Hematopoietic multipotent progenitor cell treated with erythropoietin and hydrocortisone succinate and interleukin-3 and kit ligand, for 15 days (in vitro differentiated cells): ENCODE measurements around the gene KNSTRN.

Experiments used
- DNase-seq: peaks from one replicate; pipeline ENCODE4 v3.0.0-alpha.2; 2015; ENCODE audit warnings: low spot score

Gene KNSTRN

DNA sequence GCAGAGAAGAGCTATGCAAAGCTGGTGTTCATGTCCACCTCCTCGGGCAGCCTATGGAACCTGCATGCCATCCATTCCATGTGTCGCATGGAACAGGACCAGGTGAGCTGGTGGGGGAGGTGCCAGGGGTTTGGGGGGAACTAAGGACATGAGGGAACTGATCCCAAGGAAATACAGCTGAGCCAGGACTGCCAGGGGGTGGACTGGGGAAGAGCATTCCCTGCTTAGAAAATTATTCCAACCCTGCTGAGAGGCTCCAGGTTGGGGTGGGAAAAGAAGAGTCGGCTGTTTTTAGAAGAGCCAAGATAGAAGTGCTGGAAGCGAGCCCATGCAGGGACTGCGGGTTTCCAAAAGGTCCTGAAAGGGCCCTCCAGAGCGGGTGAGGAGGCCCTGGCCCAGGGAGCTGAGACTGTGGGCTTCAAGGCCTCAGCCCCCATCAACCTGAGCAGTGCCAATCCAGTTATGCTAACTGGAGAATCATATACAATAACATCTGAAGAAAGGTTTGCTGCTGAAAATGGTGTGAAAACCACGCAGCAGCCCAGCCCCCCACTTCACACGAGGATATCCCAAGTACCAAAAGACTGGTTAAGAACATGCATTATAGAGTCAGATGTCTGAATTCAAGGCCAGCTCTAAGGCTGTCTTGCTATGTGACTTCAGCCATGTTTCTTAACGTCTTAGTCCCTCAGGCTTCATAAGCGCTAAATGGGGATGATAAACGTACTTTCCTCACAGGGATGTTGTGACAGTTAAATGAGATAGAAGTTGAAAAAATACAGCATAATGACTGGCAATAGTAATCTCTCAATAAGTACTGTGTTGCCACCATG, 16.7 kb upstream of the KNSTRN start:
- DNase-seq = no peak

GRCh38 chr15:40366457-40367370, 15.8 kb upstream of the KNSTRN start:
- no peak for DNase-seq

- no peak for DNase-seq
Measured at GRCh38 chr15:40367371-40367685, 15.2 kb upstream of the KNSTRN start.

GRCh38 chr15:40367686-40368611, 14.6 kb upstream of the KNSTRN start:
- peak; percentile 85 for DNase-seq

GRCh38 chr15:40368719-40369473, 13.6 kb upstream of the KNSTRN start:
- no peak for DNase-seq

DNA sequence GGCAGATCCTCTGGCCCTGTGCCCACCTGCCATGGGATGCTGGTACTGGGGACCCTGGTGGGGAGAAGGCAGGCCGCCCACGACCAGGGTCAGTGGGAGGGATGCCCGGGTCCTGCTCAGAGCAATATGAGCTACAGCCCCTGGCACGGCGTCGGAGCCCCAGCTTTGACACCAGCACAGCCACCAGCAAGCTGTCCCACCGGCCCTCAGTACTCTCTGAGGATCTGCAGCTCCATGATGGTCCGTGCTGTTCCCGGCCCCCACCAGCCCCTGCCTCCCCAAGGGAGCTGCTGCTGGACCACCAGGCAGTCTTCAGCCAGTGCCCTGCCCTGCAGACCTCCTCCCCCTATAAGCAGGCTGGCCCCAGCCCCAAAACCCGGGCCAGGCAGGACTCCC, 13.0 kb upstream of the KNSTRN start:
- DNase-seq = no peak

DNA sequence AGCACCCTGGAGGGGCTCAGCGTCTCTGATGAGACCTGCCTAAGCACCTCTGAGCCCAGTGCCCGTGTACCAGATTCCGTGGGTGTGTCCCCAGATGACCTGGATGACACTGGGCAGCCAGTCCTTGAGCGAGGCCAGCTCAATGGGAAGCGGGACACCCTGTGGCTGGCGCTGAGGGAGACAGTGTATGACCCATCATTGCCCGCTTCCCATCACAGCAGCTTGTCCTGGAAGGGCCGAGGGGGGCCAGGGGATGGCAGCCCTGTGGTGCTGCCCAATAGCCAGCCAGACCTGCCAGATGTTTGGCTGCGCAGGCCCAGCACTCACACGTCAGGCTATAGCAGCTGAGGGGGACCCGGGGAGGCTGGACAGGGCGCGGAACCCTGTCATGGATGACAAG, 12.6 kb upstream of the KNSTRN start:
- no peak for DNase-seq

- no peak for DNase-seq
Measured at GRCh38 chr15:40372981-40373380, 9.5 kb upstream of the KNSTRN start.

DNA sequence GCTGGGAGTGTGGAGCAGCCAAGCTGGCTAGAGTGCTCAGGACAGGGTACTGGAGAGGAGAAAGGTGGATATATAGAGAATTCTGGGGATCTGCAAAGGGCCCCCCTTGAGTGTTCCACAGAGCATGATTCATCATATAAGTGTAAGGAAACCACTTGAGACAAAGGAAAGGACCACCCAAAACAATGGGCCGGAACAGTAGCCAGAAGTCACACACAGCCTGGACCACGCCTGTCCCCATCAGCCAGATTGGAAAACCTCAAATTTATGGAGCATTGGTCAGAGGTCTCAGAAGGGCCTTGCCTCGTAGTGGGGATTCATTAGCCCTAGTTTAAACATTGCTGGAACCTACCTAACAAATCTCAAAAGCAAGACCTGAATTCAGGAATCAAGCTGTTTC, 4.9 kb upstream of the KNSTRN start:
- no peak for DNase-seq

DNA sequence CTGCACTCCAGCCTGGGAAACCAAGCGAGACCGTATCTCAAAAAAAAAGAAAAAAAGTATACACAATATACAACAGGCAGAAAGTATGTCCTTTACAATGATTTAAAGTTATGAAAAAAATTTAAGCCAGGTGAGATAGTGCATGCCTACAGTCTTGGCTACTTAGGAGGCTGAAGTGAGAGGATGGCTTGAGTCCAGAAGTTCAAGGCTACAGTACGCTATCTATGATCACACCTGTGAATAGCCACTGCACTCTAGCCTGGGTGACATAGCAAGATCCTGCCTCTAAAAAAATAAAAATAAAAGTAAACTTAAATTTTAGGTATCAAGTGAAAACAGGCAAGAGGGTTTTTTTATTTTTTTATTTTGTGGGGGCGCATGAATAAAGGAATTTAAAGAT, 3.1 kb upstream of the KNSTRN start:
- DNase-seq = peak; percentile 18

DNA sequence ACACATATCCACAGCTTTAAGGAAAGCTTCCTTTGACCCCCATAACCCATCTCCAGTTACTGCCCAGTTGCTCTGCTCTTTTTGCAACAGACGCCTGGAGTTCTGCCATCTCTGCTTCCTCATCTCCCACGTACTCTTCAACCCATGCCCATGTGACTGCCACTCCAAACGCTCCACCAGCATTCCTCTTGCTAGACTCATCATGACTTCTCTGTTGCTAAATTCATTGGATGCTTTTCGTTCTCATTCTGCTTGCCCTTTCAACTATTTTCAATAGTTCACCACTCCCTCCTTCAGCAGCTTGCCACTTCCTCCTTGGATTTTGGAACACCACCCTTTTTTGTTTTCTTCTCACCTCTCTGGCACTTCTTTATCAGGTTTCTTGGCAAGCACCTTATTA, 2.7 kb upstream of the KNSTRN start:
- no peak for DNase-seq

GRCh38 chr15:40380636-40381035, 1.9 kb upstream of the KNSTRN start:
- no peak for DNase-seq

GRCh38 chr15:40381818-40382529, 547 bp upstream of the KNSTRN start:
- no peak for DNase-seq

DNA sequence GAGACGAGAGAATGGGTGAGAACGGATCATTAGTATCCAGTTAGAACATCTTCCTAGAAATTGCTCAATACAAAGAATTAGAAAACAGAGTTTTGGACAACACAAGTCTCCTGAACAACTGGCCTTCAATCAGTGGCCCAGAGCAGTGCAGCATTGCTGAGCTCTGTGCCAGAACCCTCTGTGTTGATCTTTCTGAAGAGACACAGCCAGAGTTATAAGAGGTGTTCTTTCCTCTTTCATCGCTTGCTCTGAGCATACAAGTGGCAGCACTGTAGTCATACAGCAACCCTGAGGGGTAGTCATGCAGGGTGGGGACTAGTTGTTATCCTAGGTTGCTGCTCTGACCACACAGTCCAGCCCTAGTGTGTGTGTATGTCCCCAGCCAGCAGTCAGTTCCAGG, 4.0 kb downstream of the KNSTRN start:
- no peak for DNase-seq

DNA sequence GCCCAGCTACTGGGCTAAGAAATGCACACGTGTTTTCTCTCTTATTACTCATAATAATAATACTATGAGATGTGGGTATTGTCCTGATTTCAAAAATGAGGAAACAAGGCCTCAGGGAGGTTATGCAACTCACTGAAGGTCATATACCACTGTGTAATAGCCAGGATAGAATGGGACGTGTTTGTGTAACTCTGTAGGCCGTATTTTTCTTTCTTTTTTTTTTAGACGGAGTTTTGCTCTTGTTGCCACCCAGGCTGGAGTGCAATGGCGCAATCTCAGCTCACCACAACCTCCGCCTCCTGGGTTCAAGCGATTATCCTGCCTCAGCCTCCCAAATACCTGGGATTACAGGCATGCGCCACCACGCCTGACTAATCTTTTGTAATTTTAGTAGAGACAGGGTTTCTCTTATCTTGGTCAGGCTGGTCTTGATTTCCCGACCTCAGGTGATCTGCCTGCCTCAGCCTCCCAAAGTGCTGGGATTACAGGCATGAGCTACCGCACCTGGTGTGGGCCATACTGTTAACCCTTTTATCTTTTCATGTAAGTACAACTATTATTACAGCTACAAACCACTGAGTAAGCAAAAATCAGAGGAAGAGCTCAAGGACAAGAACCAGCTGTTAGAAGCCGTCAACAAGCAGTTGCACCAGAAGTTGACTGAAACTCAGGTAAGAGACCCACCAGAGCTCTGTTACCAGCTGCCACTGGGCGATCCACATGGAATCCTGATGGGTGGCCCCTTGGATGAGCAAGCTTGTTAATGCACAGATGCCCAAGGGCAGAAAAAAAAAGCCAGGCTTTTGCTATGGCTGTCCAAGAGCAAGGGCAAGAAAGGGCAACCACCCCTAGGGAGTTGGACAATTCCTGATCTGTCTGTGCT, 6.7 kb downstream of the KNSTRN start:
- DNase-seq = no peak

- no peak for DNase-seq
Measured at GRCh38 chr15:40389824-40390595, 7.5 kb downstream of the KNSTRN start.

DNA sequence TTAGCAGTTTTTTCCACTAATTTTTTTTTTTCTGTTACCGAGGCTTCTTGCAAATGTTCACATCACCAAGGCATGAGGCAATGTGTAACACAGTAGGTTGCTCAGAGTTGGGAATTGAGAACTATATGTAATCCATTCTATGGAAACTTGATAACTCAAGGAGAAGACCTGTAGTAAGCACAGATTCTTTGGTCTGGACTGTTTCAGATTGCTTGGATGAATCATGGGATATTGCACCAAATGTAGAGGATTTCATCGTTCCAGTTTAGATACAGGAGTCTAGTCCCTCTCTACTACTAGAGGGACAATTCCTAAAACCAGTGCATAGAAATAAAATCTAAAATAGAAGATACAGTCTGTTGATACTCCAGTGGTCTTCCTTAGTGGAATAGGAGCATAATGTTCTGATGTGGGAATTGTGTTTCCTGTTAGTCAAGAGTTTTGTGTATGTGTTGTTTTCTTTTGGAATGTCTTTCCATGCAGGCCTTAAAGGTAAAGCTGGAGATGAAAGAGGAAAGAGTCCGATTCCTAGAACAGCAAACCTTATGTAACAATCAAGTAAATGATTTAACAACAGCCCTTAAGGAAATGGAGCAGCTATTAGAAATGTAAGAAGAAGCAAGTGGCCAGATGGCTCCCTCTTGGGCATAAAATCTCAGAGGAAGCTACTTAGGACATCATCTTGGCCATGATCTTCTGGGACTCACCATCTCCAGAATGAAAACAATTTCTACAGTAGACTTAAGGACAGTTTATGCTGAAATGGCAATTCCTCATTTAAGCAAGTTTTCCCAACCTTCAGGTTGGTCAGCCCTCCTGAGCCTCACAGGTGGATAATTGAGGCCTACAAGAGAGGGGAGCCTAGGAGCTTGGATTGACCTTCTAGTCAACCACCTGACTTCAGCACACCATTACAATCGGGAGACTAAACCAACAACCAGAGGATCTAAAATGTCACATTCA, 10.7 kb downstream of the KNSTRN start:
- no peak for DNase-seq
